ENCODE data around the gene ZNF778.
"Not testable (repeated sequence)": the region's sequence is repeated elsewhere in the genome, so short reads cannot be mapped to it uniquely, and the experiment has no call there.

The ZNF778 gene

DNA sequence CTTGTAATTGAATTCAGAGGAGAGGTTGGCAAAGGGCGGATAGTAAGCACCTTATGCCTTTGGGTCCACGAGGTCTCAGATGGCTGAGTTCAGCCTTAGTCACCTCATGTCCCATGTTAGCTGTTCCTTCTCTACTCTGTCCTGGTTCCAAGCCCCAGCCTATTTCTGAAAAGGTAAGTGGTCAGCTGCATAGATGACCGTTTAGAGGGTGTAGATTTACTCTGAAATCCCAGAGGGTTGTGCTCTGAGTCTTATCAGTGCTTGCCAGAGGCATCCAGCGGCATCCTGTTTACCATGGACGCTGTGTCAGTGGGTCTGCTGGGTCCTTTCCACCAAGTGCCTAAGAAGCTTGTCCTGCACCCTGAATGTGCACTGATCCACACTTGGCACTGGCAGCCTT lies 1.9 kb downstream of the ZNF778 start:
- DNase-seq = no peak

DNA sequence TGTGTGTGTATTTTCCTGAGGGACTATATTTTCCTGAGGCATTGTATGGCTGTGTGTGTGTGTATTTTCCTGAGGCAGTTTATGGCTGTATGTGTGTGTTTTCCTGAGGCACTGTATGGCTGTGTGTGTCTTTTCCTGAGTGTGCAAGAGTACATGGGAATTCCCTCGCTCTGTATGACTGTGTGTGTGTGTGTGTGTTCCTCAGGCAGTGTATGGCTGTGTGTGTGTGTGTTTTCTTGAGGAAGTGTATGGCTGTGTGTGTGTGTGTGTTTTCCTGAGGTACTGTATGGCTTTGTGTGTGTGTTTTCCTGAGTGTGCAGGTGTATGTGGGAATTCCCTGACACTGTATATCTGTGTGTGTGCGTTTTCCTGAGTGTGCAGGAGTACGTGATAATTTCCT lies 4.1 kb downstream of the ZNF778 start:
- DNase-seq = no peak

DNA sequence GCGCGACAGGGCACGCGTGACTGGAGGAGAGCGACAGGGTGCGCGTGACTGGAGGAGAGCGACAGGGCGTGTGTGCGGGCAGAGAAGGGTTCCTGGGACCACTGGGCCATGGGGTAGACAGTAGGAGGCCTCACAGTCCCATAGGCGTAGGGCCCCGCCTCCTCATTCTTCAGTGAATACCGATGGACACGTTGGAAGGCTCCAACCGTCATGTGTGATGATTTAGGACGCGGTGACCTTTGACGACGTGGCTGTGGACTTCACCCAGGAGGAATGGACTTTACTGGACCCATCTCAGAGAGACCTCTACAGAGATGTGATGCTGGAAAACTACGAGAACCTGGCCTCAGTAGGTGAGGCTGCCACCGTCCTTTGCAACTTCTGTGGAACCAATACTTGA lies 5.4 kb downstream of the ZNF778 start:
- DNase-seq = no peak

DNA sequence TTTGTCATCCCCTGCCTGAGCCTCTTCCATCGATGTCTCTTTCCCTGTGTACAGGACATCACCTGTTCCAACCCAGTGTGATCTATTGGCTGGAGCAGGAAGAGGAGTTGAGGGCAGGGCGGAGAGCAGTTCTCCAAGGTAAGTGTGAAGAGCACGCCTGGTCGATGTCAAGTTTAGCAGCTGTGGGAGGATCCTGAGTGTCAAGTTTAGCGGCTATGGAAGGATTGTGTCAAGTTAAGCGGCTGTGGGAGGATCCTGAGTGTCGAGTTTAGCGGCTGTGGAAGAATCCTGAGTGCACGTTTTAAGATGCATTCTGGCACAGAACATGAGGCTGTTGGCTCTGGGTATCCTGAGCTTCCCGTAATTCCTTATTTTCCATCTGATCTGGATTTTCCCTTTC lies 7.2 kb downstream of the ZNF778 start:
- DNase-seq = no peak

DNA sequence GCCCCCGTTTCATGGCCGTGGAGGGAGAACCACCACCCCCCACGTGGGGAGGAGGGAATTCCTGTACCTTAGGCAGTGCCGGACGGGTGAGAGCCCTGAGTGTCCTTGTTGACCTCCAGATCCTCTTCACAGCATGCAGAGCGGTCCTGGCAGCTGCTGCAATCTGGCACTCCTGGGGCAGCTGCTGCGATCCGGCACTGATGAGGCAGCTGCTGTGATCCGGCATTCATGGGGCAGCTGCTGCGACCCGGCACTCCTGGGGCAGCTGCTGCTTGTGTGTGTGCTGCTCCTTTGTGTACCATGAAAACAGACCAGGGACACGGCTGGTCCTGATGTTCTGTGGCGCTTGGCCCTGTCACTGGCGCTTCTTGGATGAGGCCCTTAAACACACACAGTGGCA lies 12.8 kb downstream of the ZNF778 start:
- DNase-seq = no peak

DNA sequence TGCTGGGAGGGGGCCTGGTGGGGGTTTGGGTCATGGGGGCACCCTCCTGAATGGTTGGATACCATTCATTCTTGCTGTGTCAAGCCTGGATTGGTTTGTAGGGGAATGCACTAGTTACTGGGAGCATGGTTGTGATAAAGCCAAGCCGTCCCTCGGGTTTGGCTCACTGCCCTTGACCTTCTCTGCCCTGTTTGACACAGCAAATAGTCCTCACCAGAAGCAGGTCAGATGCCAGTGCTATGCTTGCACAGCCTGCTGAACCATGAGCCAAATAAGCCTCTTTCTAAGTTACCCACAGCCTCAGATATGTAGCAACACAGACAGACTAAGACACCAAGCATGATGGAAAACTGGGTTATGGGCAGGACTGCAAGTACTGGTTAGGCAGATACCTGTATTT lies 14.6 kb downstream of the ZNF778 start:
- DNase-seq = no peak

DNA sequence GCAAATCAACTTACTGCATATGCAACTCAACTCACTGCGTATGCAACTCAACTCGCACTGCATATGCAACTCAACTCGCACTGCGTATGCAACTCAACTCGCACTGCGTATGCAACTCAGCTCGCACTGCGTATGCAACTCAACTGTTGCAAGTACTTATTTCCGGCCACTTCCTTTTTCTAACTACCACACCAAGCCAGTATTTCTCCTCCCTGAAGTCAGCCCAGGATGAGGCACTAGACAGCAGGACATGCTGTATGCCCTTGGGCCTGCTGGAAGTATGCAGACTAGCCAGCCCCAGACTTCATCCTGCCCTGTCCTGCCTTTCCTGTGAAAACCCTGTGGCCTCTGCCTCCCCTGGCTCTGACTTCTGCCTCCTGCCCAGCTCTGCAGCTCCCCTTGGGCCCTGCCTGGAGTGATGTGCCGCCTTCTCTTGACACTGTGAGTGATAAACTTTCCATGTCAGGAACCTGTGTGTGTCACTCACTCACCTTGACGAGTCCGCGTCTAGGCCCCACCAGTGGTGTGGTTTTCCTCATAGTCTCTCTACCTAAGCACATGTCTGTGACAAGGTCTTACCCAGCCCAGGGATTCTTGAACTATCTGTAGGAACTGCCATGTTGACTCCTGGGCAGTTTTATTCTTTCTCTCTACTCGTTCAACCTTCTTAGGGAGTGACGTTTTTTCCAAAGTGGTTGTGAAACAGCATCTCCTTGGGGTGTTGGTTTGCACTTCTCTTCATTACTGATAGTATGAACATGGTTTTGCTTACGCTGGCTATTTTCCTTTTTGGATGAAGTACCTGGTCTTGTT lies 16.4 kb downstream of the ZNF778 start:
- DNase-seq = no peak

DNA sequence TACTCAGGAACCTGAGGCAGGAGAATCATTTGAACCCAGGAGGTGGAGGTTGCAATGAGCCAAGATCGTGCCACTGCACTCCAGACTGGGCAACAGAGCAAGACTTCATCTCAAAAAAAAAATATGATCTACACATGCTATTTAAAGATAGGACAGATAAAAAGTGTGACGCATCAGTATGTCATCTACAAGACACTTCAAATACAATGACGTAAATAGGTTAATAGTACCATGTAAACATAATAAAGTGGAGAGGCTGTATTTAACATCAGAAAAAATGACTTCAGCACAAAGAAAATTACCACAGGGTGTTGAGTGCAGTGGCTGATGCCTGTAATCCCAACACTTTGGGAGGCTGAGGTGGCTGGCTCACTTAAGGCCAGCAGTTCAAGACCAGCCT lies 20.2 kb downstream of the ZNF778 start:
- no peak for DNase-seq

DNA sequence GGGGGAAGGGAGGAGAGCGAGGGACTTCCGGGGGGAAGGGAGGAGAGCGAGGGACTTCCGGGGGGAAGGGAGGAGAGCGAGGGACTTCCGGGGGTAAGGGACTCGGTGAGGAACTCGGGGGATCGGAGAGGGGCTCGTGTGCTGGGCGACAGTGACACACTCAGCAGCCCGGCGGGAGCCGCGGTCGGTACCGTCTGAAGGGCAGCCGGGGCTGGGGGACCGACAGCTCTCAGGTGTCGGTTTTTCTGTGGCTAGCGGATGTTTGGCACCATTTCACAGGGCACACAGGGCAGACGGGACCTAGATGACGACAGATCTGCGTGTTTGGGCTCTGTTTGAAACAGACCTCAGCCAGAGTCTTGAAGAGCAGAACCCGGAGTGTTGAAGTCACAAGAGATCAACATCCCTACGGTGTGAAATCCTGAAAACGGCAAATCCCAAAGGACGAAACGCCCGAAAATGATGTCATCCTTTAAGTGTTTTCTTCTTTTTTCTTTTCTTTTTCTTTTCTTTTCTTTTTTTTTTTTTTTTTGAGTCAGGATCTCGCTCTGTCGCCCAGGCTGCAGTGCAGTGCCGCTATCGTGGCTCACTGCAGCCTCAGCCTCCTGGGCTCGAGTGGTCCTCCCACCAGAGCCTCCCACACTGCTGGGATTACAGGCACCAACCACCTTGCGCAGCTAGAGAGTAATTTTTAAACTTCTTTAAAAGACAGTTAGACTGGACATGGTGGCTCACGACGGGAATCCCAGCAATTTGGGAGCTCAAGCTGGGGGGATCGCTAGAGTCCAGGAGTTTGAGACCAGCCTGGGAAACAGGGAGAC lies 23.9 kb downstream of the ZNF778 start:
- peak; percentile 67 for DNase-seq

DNA sequence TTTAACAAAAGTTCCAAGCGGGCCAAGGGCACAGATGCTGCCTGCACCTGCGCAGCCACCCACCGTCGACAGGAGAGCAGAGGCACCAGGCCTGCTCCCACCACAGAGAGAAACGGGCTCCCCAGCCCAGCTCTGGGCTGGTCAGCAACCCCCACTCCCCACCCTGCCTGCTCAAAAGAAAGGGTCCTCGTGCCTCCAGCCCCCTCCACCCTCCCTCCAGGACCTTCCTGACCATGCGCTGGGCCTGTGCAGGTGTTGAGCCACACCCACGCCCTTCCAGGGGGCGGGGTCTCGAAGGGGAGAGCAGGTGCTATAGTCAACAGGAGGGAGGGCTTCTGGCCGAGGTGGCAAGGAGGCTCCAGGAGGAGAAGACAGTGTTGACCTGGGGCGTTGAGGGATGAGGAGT lies 25.3 kb downstream of the ZNF778 start:
- no peak for DNase-seq

DNA sequence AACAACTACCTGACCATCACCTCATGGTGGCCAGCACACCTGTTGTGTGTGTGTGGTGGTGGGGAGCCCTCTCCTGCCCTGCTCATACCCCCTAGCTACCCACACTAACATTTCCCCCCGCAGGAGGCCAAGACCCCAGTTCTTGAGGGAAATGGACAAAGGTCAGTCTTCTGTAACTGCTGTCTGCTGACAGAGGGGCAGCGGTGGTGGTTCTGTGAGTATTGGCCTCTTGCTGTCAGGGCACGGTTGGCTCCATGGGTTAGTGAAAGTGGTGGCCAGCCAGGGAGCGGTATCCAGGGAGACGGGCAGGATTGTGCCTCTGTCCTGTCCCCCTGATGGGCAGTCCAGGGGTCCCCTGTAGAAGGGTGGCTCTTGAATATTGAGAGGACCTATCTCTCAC lies 26.2 kb downstream of the ZNF778 start:
- DNase-seq = no peak

DNA sequence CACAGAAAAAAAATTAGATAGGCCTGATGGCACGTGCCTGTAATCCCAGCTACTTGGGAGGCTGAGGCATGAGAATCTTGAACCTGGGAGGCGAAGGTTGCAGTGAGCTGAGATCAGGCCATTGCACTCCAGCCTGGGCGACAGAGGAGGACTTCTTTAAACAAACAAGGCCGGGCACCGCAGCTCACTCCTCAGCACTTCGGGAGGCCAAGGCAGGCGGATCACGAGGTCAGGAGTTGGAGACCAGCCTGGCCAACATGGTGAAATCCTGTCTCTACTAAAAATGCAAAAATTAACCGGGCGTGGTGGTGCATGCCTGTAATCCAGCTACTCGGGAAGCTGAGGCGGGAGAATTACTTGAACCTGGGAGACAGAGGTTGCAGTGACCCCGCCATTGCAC lies 26.8 kb downstream of the ZNF778 start:
- DNase-seq = not testable (repeated sequence)

DNA sequence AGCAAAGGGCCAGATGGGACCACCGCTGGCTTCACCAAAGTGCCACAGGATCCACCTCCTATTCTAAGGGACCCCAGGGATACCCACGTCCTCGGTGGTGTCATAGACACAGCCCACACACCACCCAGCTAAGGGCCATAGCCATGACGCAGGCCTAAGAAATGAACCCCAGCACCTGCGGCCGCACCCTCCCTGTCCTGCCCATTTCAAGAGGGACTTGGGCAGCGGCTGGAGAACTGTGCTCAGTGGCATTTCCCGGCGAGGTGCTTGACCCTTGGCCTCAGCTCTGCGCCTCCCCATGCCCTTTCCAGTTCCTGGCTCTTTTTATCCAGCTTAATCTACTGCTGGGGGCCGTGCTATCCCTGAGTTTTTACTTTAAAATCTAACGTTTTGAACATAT lies 27.3 kb downstream of the ZNF778 start:
- no peak for DNase-seq

DNA sequence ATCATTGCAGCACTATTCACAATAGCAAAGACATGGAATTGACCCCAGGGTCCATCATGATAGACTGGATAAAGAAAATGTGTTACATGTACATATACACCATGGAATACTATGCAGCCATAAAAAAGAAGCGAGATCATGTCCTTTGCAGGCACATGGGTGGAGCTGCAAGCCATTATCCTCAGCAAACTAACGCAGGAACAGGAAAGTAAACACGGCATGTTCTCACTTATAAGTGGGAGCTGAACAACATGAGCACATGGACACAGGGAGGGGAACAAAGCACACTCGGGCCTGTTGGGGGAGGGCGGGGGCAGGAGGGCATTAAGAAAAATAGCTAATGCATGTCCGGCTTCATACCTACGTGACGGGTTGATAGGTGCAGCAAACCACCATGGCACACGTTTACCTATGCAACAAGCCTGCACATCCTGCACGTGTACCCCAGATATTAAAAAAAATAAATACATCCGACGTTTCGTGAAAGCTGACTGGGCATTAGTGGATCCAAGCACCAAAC lies 28.9 kb downstream of the ZNF778 start:
- no peak for DNase-seq

DNA sequence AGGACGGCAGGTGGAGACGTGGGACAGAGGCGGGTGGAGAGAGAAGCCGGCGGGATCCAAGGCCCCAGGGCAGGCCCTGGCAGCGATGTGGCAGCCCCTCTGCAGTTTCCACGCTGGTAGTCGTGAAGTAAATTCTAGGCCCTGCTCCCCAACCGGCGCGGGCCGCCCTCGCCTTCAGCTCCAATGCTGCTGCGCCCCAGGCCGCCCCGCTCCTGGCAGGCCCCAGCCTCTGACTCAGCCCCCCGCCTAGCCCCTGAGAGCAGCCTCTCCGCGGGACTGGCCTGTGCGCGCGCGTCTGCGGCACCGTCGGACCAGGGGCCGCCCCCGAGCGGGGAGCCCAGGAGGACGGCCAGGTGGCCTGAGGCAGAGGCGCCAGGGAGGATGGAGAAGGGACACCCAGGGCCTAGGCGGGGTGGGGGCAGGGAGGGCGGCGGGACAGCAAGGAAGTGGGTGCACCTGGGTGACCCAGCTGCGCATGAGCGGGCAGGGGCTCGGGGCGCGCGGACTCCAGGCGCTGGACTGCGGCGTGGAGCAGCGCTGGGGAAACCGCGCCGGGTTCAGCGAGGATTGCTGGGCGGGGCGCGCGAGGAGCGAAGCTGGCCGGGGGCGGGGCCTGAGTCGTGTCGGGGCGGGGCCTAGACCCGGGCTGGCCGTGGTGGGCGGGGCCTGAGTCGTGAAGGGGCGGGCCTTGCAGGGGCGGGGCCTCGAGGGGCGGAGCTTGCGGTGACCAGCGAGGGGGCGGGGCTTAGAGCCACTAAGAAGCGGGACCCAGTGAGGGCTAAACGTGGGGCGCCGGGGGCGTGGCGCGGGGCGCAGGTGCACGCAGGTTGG lies 29.6 kb downstream of the ZNF778 start:
- DNase-seq = peak; percentile 79

DNA sequence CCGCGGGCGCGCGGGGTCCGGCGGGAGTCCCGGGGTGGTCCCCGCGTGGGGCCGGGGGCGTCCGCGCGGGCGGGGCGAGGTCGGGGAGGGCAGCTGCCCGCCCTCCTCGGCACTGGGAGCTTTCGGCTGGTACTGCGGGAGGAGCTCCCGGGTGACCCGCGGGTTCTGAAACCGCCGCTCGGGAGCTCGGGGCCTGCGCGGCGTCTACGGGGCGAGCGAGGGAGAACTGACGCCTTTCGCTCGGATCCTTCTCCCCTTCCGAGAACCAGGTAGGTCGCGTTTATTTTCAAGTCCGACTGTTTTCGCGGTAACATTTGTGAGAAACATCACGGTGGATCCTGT lies 30.2 kb downstream of the ZNF778 start:
- DNase-seq = not testable (repeated sequence)

DNA sequence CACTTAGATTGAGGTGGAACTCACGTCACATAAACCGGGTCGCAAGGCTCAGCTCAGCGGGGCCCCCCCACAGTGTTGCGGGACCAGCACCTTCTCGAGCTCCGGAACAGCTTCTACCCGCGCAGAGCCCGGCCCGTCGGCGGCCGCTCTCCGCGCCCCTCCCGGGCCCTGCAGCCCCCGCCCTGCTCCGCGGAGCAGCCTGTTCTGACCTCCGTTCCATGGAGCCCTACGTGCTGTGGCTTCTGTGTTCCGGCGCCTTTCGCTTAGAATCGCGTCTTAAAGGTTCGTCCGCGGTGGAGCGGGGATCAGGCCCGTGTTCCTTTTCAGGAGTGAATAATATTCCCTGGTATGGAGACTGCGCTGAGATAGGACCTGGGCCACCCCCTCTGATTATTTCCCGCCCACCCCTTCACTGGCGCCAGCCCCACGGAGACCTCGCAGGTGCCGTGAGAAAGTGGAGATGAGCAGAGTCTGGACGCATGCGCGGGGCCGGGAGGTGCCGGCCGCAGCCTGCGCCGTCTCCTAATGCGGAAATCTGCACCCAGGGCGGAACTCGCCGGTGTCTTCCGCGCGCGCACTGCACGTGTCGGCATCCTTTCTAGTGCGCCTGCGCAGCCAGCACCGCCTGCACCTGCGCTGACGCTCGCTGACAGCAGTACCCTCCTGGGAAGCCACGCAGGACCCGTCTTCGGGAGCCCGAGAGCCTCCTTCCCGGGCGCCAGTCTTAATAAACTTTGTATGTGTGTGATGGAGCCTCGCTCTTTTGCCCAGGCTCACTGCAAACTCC lies 30.9 kb downstream of the ZNF778 start:
- no peak for DNase-seq

DNA sequence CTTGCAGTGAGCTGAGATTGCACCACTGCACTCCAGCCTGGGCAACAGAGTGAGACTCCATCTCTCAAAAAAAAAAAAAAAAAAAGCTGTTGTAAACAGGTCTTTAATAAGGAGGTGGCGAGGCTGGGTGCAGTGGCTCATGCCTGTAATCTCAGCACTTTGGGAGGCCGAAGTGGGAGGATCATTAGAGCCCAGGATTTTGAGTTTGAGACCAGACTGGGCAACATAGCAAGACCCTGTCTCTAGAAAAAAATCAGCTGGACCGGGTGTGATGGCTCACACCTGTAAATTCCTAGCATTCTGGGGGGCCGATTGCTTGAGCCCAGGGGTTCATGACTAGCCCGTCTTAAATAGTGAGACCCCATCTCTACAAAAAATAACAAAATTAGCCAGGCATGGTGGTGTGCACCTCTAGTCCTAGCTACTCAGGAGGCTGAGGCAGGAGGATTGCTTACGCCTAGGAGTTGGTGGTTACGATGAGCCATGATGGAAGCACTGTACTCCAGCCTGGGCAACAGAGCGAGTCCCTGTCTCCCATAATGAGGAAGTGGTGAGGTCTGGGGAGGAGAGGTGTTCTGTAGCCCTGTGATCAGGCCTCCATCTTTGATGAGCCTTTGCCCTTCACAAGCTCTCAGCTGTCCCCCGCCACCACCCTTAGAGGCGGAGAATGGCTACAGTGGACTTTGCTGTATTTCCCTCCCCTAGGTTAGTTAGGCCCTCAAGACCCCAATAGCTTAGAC lies 36.2 kb downstream of the ZNF778 start:
- DNase-seq = no peak

DNA sequence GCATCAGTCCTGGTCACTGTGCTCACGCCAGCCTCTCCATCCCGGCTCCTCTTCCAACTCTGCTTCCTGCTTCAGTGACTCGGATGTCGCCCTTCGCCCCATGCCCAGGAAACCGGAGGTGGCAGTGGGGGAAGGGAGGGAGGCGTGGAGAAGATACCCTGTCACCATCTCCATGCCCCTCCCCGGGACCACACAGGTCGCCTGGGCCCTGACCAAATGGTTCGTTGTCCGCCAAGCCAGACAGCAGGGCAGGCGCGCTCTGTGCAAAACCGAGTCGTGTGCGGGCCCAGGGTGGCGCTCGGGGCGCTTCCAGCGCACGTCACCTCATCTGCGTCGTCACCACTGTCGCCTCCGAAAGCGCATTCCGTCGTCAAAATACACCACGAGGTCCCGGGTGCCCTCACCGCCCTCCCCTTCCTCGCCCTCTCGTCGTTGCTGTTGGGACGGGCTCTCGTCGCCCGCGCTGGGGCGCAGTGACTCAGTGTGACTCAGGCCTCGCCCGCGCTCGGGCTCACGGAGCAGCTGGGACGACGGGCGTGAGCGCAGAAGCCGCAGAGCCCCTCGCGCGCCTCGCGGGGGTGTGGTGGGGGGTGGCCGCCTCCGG lies 39.2 kb downstream of the ZNF778 start:
- no peak for DNase-seq

DNA sequence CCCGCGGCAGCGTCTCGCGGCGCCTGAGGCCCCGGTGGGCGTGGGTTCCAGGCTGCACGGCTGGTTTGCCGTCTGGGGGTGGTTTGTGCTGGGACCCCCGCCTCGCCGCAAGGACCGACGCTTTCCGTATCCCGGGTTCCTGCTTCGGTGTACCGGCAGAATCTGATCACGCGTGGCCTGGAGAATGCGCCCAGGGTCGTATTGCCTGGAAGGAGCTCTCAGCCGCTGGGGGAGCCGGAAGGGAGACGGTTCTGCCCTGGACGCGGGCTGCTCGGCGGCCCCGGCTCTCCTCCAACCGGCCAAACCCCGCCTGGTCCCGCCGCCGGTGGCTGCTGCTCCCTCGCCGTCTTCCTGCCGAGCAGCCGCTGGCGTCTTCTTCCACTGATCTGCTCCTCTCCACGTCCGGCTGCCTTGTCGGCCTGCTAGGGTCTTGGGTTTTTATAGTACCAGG lies 39.8 kb downstream of the ZNF778 start:
- no peak for DNase-seq

DNA sequence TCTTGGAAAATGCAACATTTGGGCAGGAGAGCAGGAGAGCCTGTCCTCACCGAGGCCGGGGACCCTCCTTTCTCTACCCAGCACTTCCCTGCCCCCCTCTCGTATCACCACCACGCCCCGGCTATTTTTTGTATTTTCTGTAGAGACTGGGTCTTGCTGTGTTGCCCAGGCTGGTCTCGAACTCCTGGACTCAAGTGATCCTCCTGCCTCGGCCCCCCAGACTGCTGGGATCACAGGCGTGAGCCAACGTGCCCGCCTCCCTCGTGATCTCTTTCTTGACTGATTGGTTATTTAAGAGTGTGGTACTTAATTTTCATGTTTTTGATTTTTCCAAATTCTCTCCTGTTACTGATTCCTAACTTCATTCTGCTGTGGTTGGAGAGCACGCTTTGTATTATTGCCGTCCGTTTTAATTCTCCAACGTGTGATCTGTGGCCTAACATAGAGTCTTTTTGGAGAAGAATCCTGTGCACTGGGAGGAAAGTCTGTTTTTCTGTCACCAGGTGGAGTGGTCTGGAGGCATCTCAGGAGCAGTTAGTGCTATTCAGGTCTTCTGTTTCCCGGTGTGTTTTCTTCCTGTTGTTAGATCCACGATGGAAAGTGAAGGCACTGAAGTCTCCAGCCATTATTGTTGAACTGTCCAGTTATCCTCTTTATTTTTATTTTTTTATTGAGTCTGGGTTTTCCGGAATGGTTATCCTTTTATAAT lies 40.4 kb downstream of the ZNF778 start:
- DNase-seq = no peak

Measured in NCI-H1436 (cell line).